DND-41 (cell line): ENCODE results near the gene BZW2.

Experiments
- EZH2 ChIP-seq: IDR thresholded peaks from 3 replicates; pipeline ENCODE4 v1.6.1; 2012; ENCODE audit warnings: borderline replicate concordance, low read depth, mild to moderate bottlenecking, moderate library complexity, low read length, inconsistent platforms; ENCODE audit not compliant: severe bottlenecking
- TF ChIP-seq, protein P1 (sequence below): IDR thresholded peaks from 2 replicates; pipeline ENCODE4 v1.5.1; 2012; ENCODE audit warnings: borderline replicate concordance, low read length, moderate library complexity, mild to moderate bottlenecking; ENCODE audit not compliant: poor library complexity, severe bottlenecking; ENCODE audit errors: extremely low read depth

DNA sequence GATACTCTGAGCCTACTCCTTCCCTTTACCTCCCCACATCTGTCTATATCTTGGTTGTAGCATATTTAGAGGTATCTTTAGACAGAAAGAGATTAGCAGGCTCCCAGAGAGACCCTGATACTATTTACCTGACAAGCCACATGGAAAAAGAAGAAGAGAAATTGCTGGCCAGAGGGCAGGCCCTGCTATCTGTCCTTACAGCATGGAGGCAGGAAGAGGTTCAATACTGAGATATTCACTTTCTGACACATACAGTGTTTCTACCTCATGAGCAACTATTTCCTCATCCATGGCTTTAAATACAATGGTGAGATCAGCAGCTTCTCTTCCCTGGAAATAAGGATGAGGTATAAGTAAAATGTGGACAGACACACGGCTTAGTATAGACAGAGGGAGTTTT is 73.7 kb downstream of the BZW2 start:
- TF ChIP-seq EZH2, result no peak
- TF ChIP-seq, protein P1, sequence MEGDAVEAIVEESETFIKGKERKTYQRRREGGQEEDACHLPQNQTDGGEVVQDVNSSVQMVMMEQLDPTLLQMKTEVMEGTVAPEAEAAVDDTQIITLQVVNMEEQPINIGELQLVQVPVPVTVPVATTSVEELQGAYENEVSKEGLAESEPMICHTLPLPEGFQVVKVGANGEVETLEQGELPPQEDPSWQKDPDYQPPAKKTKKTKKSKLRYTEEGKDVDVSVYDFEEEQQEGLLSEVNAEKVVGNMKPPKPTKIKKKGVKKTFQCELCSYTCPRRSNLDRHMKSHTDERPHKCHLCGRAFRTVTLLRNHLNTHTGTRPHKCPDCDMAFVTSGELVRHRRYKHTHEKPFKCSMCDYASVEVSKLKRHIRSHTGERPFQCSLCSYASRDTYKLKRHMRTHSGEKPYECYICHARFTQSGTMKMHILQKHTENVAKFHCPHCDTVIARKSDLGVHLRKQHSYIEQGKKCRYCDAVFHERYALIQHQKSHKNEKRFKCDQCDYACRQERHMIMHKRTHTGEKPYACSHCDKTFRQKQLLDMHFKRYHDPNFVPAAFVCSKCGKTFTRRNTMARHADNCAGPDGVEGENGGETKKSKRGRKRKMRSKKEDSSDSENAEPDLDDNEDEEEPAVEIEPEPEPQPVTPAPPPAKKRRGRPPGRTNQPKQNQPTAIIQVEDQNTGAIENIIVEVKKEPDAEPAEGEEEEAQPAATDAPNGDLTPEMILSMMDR, result no peak
